Osteocyte (in vitro differentiated cells): ENCODE data around the gene HOXD3. TPM values are rescaled to one million over a fixed set of nuclear protein-coding genes. Genes with fewer than 3 reads are reported as not detected.

ENCODE experiments used
- DNase-seq: peaks from one replicate; pipeline ENCODE4 v3.0.0; 2021; ENCODE audit warnings: mixed read lengths; ENCODE audit not compliant: unreplicated experiment; ENCODE audit errors: extremely low spot score
- H3K27ac Mint-ChIP-seq: one replicate; pipeline ENCODE4 v1.8.0; 2021; ENCODE audit warnings: mild to moderate bottlenecking, mixed read lengths; ENCODE audit not compliant: unreplicated experiment
- H3K27me3 Mint-ChIP-seq: one replicate; pipeline ENCODE4 v1.8.0; 2021; ENCODE audit warnings: mixed read lengths; ENCODE audit not compliant: unreplicated experiment
- H3K36me3 Mint-ChIP-seq: one replicate; pipeline ENCODE4 v1.8.0; 2021; ENCODE audit warnings: mixed read lengths; ENCODE audit not compliant: unreplicated experiment
- H3K4me1 Mint-ChIP-seq: one replicate; pipeline ENCODE4 v1.8.0; 2021; ENCODE audit warnings: mixed read lengths; ENCODE audit not compliant: unreplicated experiment
- H3K4me3 Mint-ChIP-seq: one replicate; pipeline ENCODE4 v1.8.0; 2021; ENCODE audit warnings: mild to moderate bottlenecking, moderate library complexity, mixed read lengths; ENCODE audit not compliant: unreplicated experiment
- H3K9me3 Mint-ChIP-seq: one replicate; pipeline ENCODE4 v1.8.0; 2021; ENCODE audit warnings: mixed read lengths; ENCODE audit not compliant: unreplicated experiment
- total RNA-seq: library from RNA; stranded (reverse); gene quantifications from 2 replicates; pipeline ENCODE4 v1.2.1, GENCODE V29; 2021
- TF ChIP-seq, protein P1 (sequence below): fragments of 200-600 bp; sonication (generic); IDR thresholded peaks from 2 replicates; pipeline ENCODE4 v1.5.0; 2021; ENCODE audit warnings: antibody characterized with exemption, mild to moderate bottlenecking, moderate library complexity

Gene HOXD3
- total RNA-seq, 1 donor from 2014 or later = not detected

DNA sequence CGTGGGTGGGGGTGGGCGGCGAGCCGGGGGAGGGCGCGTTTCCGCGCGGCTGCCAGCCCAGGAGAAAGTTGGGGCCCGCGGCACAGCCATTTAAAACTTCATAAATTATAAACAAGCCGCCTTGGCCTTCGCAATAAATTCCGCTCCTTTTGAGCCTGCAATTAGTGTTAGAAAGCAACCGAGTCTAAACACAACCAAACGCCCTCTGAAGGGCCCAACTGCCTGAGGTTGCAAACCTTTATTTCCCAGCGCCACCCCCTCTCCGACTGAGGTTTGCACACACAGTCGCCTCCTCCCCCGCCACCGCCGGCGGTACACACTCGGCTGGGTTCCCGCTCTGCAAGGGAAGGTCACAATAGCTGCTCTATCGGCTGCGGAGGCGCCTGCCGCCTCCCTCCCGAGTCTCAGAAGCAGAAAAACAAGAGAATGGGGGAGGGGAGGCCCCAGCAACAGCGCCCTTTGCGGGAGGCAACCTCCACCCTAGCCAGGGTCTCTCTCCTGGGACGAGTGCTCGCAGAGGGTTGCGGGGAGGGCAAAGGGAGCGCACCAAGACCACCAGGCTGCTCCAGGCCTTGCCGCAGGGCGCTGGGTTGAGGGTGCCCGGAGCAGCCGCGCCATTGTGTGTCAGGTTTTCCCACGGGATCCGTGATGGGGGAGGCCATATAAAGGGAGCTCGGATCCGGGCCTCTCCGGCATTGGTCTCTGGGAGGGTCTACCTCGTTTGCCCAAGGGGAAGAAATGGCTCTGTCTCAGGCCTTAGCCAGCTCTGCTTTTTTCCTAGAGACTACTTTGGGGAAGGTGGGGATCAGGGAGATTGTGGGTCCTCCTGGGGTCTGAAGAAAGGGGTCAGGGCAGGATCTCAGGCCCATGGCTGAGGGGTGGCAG lies 18.0 kb downstream of the HOXD3 start:
- TF ChIP-seq, protein P1, sequence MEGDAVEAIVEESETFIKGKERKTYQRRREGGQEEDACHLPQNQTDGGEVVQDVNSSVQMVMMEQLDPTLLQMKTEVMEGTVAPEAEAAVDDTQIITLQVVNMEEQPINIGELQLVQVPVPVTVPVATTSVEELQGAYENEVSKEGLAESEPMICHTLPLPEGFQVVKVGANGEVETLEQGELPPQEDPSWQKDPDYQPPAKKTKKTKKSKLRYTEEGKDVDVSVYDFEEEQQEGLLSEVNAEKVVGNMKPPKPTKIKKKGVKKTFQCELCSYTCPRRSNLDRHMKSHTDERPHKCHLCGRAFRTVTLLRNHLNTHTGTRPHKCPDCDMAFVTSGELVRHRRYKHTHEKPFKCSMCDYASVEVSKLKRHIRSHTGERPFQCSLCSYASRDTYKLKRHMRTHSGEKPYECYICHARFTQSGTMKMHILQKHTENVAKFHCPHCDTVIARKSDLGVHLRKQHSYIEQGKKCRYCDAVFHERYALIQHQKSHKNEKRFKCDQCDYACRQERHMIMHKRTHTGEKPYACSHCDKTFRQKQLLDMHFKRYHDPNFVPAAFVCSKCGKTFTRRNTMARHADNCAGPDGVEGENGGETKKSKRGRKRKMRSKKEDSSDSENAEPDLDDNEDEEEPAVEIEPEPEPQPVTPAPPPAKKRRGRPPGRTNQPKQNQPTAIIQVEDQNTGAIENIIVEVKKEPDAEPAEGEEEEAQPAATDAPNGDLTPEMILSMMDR = no peak
- Mint-ChIP-seq H3K27ac (no peak overlapping the region), H3K27me3 (peaks cover 92% of the 10 kb centered on the region), H3K4me3 (no peak overlapping the region), H3K9me3 (no peaks in the 10 kb centered on the region), H3K36me3 (no peaks in the 10 kb centered on the region), H3K4me1 (peaks cover 4% of the 10 kb centered on the region)
- DNase-seq = no peak

DNA sequence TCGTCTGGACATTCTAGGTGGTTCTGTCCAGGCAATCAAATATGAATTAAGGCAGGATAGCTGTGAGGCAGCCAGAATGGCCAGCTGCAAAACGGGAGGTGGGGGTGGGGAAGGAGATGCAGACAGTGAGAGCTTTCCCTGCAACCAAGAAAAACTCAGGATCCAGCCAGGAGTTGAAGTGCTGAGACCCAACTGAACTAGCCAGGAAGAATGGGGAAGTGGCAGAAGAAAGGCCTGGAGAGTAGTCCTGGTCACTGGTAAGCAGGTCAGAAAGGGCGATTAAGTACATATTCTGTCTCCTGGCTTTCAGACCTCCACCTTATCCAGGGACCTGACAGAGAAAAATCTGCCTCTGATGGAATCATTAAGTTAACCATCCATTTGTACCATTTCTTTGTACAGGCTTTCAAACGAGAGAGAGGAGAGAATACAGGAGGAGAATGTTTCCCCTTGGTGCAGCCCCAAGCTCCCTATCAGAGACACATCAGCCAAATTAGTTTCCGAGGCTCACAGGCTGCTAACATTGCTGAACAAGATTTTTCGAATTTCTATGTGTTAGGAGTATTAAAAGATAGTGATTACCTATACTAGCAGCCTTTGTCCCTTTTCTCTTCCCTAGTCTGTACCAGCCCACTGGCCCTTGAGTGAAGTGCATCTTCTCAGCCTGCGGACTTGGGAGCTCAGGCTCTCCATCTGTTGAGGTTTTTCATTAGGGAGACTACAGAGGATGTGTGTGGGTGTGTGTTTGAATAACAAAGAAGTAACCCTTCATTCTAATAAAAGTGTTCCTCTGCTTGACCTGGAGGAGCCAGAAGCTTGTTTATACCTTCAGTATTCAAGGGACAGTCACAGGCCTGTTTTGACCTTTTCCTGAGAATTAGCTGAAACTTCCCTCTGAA lies 18.9 kb downstream of the HOXD3 start:
- DNase-seq = no peak
- H3K4me1 Mint-ChIP-seq = peaks cover 4% of the 10 kb centered on the region
- H3K4me3 Mint-ChIP-seq = no peak overlapping the region
- no peaks in the 10 kb centered on the region for H3K36me3 Mint-ChIP-seq
- H3K9me3 Mint-ChIP-seq = no peaks in the 10 kb centered on the region
- no peak overlapping the region for H3K27ac Mint-ChIP-seq
- peaks cover 94% of the 10 kb centered on the region for H3K27me3 Mint-ChIP-seq
- TF ChIP-seq, protein P1 = no peak

DNA sequence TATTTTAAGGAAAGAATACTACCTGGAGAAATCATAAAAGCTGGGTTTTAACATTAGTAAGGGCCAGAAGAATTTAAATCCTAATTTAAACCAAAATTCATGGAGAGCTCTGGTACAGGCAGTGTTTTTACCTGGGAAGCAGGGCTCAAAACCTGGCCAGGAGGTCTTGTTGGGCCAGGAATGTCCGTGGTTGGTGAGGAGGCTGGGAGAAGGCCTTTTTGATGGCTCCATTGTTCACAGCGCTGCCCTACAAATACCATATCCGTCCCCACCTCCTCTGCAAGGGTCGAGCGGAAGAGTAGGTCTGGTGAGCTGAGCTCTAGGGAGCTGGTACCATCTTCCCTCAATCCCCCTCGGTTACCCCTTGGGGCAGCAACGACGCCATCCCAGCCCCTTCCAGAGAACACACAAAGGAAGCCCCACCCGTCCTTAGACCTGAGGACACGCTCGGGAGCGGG lies 20.5 kb downstream of the HOXD3 start:
- Mint-ChIP-seq H3K9me3 (no peaks in the 10 kb centered on the region), H3K36me3 (no peaks in the 10 kb centered on the region), H3K27me3 (peaks cover 89% of the 10 kb centered on the region), H3K4me1 (peaks cover 4% of the 10 kb centered on the region), H3K27ac (no peak overlapping the region), H3K4me3 (no peak overlapping the region)
- DNase-seq = no peak
- TF ChIP-seq, protein P1 = no peak

DNA sequence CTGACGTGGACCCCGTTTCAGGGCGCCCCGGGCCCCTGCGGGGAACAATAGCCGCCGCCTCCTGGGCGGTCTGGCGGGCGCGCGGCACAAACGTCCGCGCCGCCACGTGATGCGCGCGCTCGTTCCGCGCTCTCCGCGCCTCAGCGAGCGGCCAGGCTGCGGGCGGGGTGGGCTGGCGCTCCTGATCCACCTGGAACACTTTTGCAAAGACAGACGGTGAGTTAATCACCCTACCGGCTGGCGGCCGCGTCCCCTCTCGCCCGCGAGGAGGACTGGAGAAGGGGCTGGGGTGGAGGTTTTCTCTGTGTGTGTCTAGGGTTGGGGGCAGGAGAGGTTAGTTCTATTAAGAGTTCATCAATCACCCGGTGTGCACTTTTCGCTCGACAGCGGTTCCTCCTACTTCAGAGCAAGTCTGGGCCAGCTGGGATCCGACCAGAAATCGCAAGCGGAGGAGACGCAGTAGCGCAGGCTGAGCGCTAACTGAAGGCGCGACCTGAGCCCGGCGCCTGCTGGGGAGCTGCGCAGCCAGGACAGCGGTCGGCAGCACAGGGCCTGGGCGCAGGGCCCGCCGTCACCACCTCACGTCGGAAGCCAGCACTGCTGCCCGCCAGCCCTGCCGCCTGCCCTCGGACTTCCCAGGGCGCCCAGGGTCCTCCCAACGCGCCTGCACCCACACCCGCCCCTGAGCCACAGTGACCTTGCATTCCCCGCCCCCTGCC lies 21.1 kb downstream of the HOXD3 start:
- no peak overlapping the region for H3K4me3 Mint-ChIP-seq
- H3K9me3 Mint-ChIP-seq = no peaks in the 10 kb centered on the region
- H3K27ac Mint-ChIP-seq = no peak overlapping the region
- H3K27me3 Mint-ChIP-seq = peaks cover 89% of the 10 kb centered on the region
- no peaks in the 10 kb centered on the region for H3K36me3 Mint-ChIP-seq
- H3K4me1 Mint-ChIP-seq = peaks cover 4% of the 10 kb centered on the region
- TF ChIP-seq, protein P1 = no peak
- no peak for DNase-seq
